CD4-positive, alpha-beta memory T cell (primary cell): ENCODE results near the gene RGL2. TPM values are rescaled to one million over a fixed set of nuclear protein-coding genes. Genes with fewer than 3 reads are reported as not detected.

ENCODE experiments used
- CTCF ChIA-PET: fragments of 350-600 bp; sonication (Branson Sonifier 250); formaldehyde crosslinking; loops from one replicate; lab custom pipeline; 2021; ENCODE audit warnings: inconsistent platforms; ENCODE audit not compliant: partially characterized antibody; lab: Charles Lee
- POLR2A ChIA-PET: fragments of 350-600 bp; sonication (Branson Sonifier 250); formaldehyde crosslinking; loops from one replicate; lab custom pipeline; 2021; ENCODE audit not compliant: partially characterized antibody; lab: Charles Lee
- DNase-seq, 5 donors: peaks; one replicate each; pipeline versions ENCODE4 v3.0.0 to v3.0.0-alpha.2; 2020 to 2022; ENCODE audit warnings: mixed read lengths in 1 of 5
- H3K27ac ChIP-seq: one replicate; pipeline ENCODE4 v1.7.0; 2013; ENCODE audit warnings: low read depth, low read length
- H3K27me3 ChIP-seq: 2 replicates; pipeline ENCODE4 v1.7.0; 2013; ENCODE audit warnings: mild to moderate bottlenecking, low read length, moderate library complexity; ENCODE audit not compliant: insufficient read depth
- H3K36me3 ChIP-seq: 2 replicates; pipeline ENCODE4 v1.7.0; 2013; ENCODE audit warnings: mild to moderate bottlenecking, low read length, moderate library complexity; ENCODE audit not compliant: insufficient read depth
- H3K4me1 ChIP-seq: 2 replicates; pipeline ENCODE4 v1.7.0; 2013; ENCODE audit warnings: mild to moderate bottlenecking, low read length, moderate library complexity; ENCODE audit not compliant: insufficient read depth
- H3K4me3 ChIP-seq, 2 donors: one replicate each; pipeline ENCODE4 v1.7.0; 2013; ENCODE audit warnings: low read length in 2 of 2, mild to moderate bottlenecking in 1 of 2
- H3K9me3 ChIP-seq, 2 donors: one replicate each; pipeline ENCODE4 v1.7.0; 2013; ENCODE audit warnings: low read length in 2 of 2, control low read depth in 1 of 2; ENCODE audit not compliant: control insufficient read depth in 1 of 2
- H3K27ac Mint-ChIP-seq, 7 donors: one replicate each; pipeline ENCODE4 v1.8.0; 2020 to 2021; ENCODE audit warnings: mixed read lengths in 7 of 7, mild to moderate bottlenecking in 6 of 7, inconsistent platforms in 3 of 7, moderate library complexity in 3 of 7
- H3K27me3 Mint-ChIP-seq, 2 donors: one replicate each; pipeline ENCODE4 v1.8.0; 2020 to 2021; ENCODE audit warnings: mixed read lengths in 2 of 2
- H3K36me3 Mint-ChIP-seq, 2 donors: one replicate each; pipeline ENCODE4 v1.8.0; 2020 to 2021; ENCODE audit warnings: mixed read lengths in 2 of 2, inconsistent platforms in 1 of 2, mild to moderate bottlenecking in 1 of 2
- H3K4me1 Mint-ChIP-seq, 4 donors: one replicate each; pipeline ENCODE4 v1.8.0; 2020 to 2021; ENCODE audit warnings: mixed read lengths in 4 of 4, mild to moderate bottlenecking in 1 of 4
- H3K4me3 Mint-ChIP-seq, 8 donors: one replicate each; pipeline ENCODE4 v1.8.0; 2020 to 2021; ENCODE audit warnings: mixed read lengths in 8 of 8, mild to moderate bottlenecking in 7 of 8, moderate library complexity in 6 of 8, inconsistent platforms in 3 of 8
- H3K9me3 Mint-ChIP-seq, 8 donors: one replicate each; pipeline ENCODE4 v1.8.0; 2020 to 2021; ENCODE audit warnings: mixed read lengths in 8 of 8, mild to moderate bottlenecking in 5 of 8, inconsistent platforms in 3 of 8, moderate library complexity in 1 of 8
- intact Hi-C: fragments of 100-400 bp; cut with micrococcal nuclease; formaldehyde crosslinking; loops from one replicate; pipeline ENCODE4 v1.15.1; 2023
- microRNA-seq: library from miRNA; unstranded; fragments of <30 nt; microRNA quantifications from one replicate; pipeline ENCODE4 v1.2.0, GENCODE V29; 2021; ENCODE audit warnings: borderline replicate concordance, borderline number of aligned reads, borderline microRNAs expressed, mixed read lengths
- polyA plus RNA-seq, 2 donors: library from polyadenylated mRNA; unstranded; fragments of 300-500 nt; fragmentation: Illumina TruSeq; gene quantifications; one replicate each; pipeline ENCODE4 v1.2.3, GENCODE V29; 2021
- total RNA-seq, 2 experiments: library from RNA; stranded (reverse); gene quantifications; one replicate each; pipeline ENCODE4 v1.2.3, GENCODE V29; 2021

Gene RGL2
- total and polyA plus RNA-seq, 4 experiments from 2014 or later, result 10.0 to 67.9 (median 39.6) TPM

- Mint-ChIP-seq H3K27me3 (peaks cover 0 to 3% of the 10 kb centered on the region in 2 donors), H3K36me3 (peaks cover 15 to 22% of the 10 kb centered on the region in 2 donors), H3K4me1 (peaks cover 19 to 47% (median 30%) of the 10 kb centered on the region in 4 donors), H3K27ac (peak overlapping the region; percentile 90 to 98 (median 97)), H3K9me3 (no peaks in the 10 kb centered on the region), H3K4me3 (peak overlapping the region; percentile 84 to 95 (median 88))
- no peaks in the 10 kb centered on the region for H3K9me3 ChIP-seq
- H3K27ac ChIP-seq, result peak overlapping the region; percentile 93
- H3K4me1 ChIP-seq, result peaks cover 26% of the 10 kb centered on the region
- ChIA-PET CTCF (interaction anchor here (0.6 to 7.0 kb wide), 36 partner anchors 9 to 265 kb away, joined by 3 to 105 read pairs (median 6); partner anchors contain the start of genes B3GALT4, CUTA, HLA-DPB1 and HSD17B8), POLR2A (interaction anchor here (0.7 to 5.6 kb wide), 38 partner anchors 9 to 988 kb away, joined by 3 to 92 read pairs (median 6); partner anchors contain the start of genes B3GALT4, HLA-DPA1, HMGA1 and HSD17B8)
- H3K36me3 ChIP-seq, result no peaks in the 10 kb centered on the region
- H3K4me3 ChIP-seq, result peak overlapping the region; percentile 49 to 65
- no peaks in the 10 kb centered on the region for H3K27me3 ChIP-seq
- DNase-seq, result peak in 1 of 5 donors; percentile 69
- intact Hi-C loops, result loop anchor here (1.0 kb wide), 3 partner anchors 87 to 234 kb away; no protein-coding TSS in a partner anchor
Measured at GRCh38 chr6:33248643-33248931, 50.2 kb downstream of the RGL2 start.

- peaks cover 15 to 22% of the 10 kb centered on the region in 2 donors for H3K36me3 Mint-ChIP-seq
- H3K9me3 Mint-ChIP-seq, result no peaks in the 10 kb centered on the region
- POLR2A ChIA-PET, result interaction anchor here (0.7 to 5.6 kb wide), 38 partner anchors 9 to 452 kb away, joined by 3 to 92 read pairs (median 6); partner anchors contain the start of genes B3GALT4, CUTA, HLA-DPA1 and HSD17B8
- H3K27me3 Mint-ChIP-seq, result peaks cover 3 to 4% of the 10 kb centered on the region in 2 donors
- Histone ChIP-seq H3K4me3 (peak overlapping the region; percentile 49 to 65), H3K36me3 (no peaks in the 10 kb centered on the region), H3K9me3 (no peaks in the 10 kb centered on the region), H3K27me3 (no peaks in the 10 kb centered on the region), H3K27ac (peak overlapping the region; percentile 93), H3K4me1 (peaks cover 26% of the 10 kb centered on the region)
- intact Hi-C loops, result loop anchor here (1.0 kb wide), 3 partner anchors 87 to 234 kb away; no protein-coding TSS in a partner anchor
- DNase-seq, result peak; percentile 85 to 90 (median 87)
- H3K4me3 Mint-ChIP-seq, result peak overlapping the region; percentile 84 to 95 (median 88)
- H3K27ac Mint-ChIP-seq, result peak overlapping the region; percentile 90 to 98 (median 97)
- H3K4me1 Mint-ChIP-seq, result peaks cover 19 to 46% (median 30%) of the 10 kb centered on the region in 4 donors
- CTCF ChIA-PET, result interaction anchor here (0.6 to 7.0 kb wide), 40 partner anchors 9 to 264 kb away, joined by 3 to 105 read pairs (median 5); partner anchors contain the start of genes B3GALT4, CUTA, HLA-DPB1 and HSD17B8
Measured at GRCh38 chr6:33247977-33248642, 50.6 kb downstream of the RGL2 start.

- Histone ChIP-seq H3K27me3 (no peaks in the 10 kb centered on the region), H3K4me1 (peaks cover 10% of the 10 kb centered on the region), H3K27ac (no peak overlapping the region), H3K36me3 (no peaks in the 10 kb centered on the region), H3K9me3 (no peaks in the 10 kb centered on the region), H3K4me3 (no peak overlapping the region)
- no peaks in the 10 kb centered on the region for H3K9me3 Mint-ChIP-seq
- no peak for DNase-seq
- peaks cover 6 to 15% (median 11%) of the 10 kb centered on the region in 4 donors for H3K4me1 Mint-ChIP-seq
- H3K27ac Mint-ChIP-seq, result no peak overlapping the region
- intact Hi-C loops, result no loop called here
- no peaks in the 10 kb centered on the region for H3K36me3 Mint-ChIP-seq
- CTCF ChIA-PET, result interaction anchor here (0.7 to 1.3 kb wide), 4 partner anchors 28 to 1394 kb away, joined by 3 read pairs; partner anchors contain the start of genes RPS18 and VPS52
- POLR2A ChIA-PET, result no interaction called here
- no peak overlapping the region for H3K4me3 Mint-ChIP-seq
- peaks cover 5 to 12% of the 10 kb centered on the region in 2 donors for H3K27me3 Mint-ChIP-seq
Measured at GRCh38 chr6:33243476-33243875, 55.3 kb downstream of the RGL2 start.

GRCh38 chr6:33241968-33242367 is 56.8 kb downstream of the RGL2 start:
- Mint-ChIP-seq H3K9me3 (no peaks in the 10 kb centered on the region), H3K4me1 (peaks cover 3 to 7% (median 5%) of the 10 kb centered on the region in 4 donors), H3K27ac (peak overlapping the region in 2 of 7 donors; percentile 8 to 19), H3K4me3 (peak overlapping the region in 2 of 8 donors; percentile 4 to 40), H3K27me3 (peaks cover 5 to 12% of the 10 kb centered on the region in 2 donors), H3K36me3 (no peaks in the 10 kb centered on the region)
- ChIA-PET CTCF (no interaction called here), POLR2A (interaction anchor here (0.9 to 1.9 kb wide), 2 partner anchors 33 to 36 kb away, joined by 4 to 8 read pairs; partner anchors contain the start of genes B3GALT4 and RING1)
- H3K27ac ChIP-seq, result no peak overlapping the region
- no peaks in the 10 kb centered on the region for H3K27me3 ChIP-seq
- DNase-seq, result no peak
- H3K36me3 ChIP-seq, result no peaks in the 10 kb centered on the region
- no peak overlapping the region for H3K4me3 ChIP-seq
- H3K9me3 ChIP-seq, result no peaks in the 10 kb centered on the region
- intact Hi-C loops, result no loop called here
- H3K4me1 ChIP-seq, result peaks cover 4% of the 10 kb centered on the region

Small RNAs within 50 kb of the gene (microRNA-seq; reads per million reads assigned to microRNA genes)
- gene MIR6834, result not detected
- gene MIR6873, result not detected

Other genes starting within 250 kb of the RGL2 start
- 10 to 100 TPM; 17.0 to 18.2 TPM for gene HLA-DPA1, start 225.3 kb downstream of the RGL2 start, total RNA-seq
- gene HLA-DPA1, start 225.3 kb downstream of the RGL2 start, polyA plus RNA-seq, result 10 to 100 TPM; 40.0 to 41.6 TPM
- gene HLA-DPB1, start 223.0 kb downstream of the RGL2 start, total RNA-seq, result 10 to 100 TPM; 14.5 to 17.2 TPM
- 10 to 100 TPM; 50.5 to 76.9 TPM for gene HLA-DPB1, start 223.0 kb downstream of the RGL2 start, polyA plus RNA-seq
- gene COL11A2, start 106.5 kb downstream of the RGL2 start, total RNA-seq, result 1 to 10 TPM; 1.2 to 1.6 TPM
- gene COL11A2, start 106.5 kb downstream of the RGL2 start, polyA plus RNA-seq, result under 1 TPM; 0.40 to 0.49 TPM
- gene RXRB, start 98.3 kb downstream of the RGL2 start, total RNA-seq, result 10 to 100 TPM; 89.2 to 94.3 TPM
- 10 to 100 TPM in 1 of 2 donors, 1 to 10 TPM in 1; 5.6 to 11.5 TPM for gene RXRB, start 98.3 kb downstream of the RGL2 start, polyA plus RNA-seq
- gene SLC39A7, start 98.1 kb downstream of the RGL2 start, total RNA-seq, result 10 to 100 TPM; 40.8 to 40.9 TPM
- gene SLC39A7, start 98.1 kb downstream of the RGL2 start, polyA plus RNA-seq, result 10 to 100 TPM; 22.9 to 23.1 TPM
- gene HSD17B8, start 94.3 kb downstream of the RGL2 start, total RNA-seq, result 10 to 100 TPM; 20.2 to 22.3 TPM
- 10 to 100 TPM; 57.4 to 77.3 TPM for gene HSD17B8, start 94.3 kb downstream of the RGL2 start, polyA plus RNA-seq
- 10 to 100 TPM; 36.8 to 38.4 TPM for gene RING1, start 90.4 kb downstream of the RGL2 start, total RNA-seq
- gene RING1, start 90.4 kb downstream of the RGL2 start, polyA plus RNA-seq, result 1 to 10 TPM; 3.4 to 7.8 TPM
- gene VPS52, start 27.1 kb downstream of the RGL2 start, total RNA-seq, result 10 to 100 TPM; 89.4 to 95.7 TPM
- 10 to 100 TPM; 13.4 to 18.6 TPM for gene VPS52, start 27.1 kb downstream of the RGL2 start, polyA plus RNA-seq
- gene RPS18, start 26.9 kb downstream of the RGL2 start, total RNA-seq, result 1,000 to 10,000 TPM; 3,264 to 3,439 TPM
- gene RPS18, start 26.9 kb downstream of the RGL2 start, polyA plus RNA-seq, result 1,000 to 10,000 TPM; 8,832 to 8,968 TPM
- gene B3GALT4, start 21.8 kb downstream of the RGL2 start, total RNA-seq, result 10 to 100 TPM; 43.3 to 46.7 TPM
- 10 to 100 TPM; 22.2 to 30.5 TPM for gene B3GALT4, start 21.8 kb downstream of the RGL2 start, polyA plus RNA-seq
- 10 to 100 TPM; 60.8 to 66.1 TPM for gene WDR46, start 9.7 kb downstream of the RGL2 start, total RNA-seq
- 10 to 100 TPM; 65.8 to 88.9 TPM for gene WDR46, start 9.7 kb downstream of the RGL2 start, polyA plus RNA-seq
- 10 to 100 TPM; 43.6 to 45.5 TPM for gene PFDN6, start 9.3 kb downstream of the RGL2 start, total RNA-seq
- 10 to 100 TPM; 33.1 to 36.7 TPM for gene PFDN6, start 9.3 kb downstream of the RGL2 start, polyA plus RNA-seq
- 100 to 1,000 TPM; 240 to 248 TPM for gene TAPBP, start 15.1 kb upstream of the RGL2 start, total RNA-seq
- gene TAPBP, start 15.1 kb upstream of the RGL2 start, polyA plus RNA-seq, result 100 to 1,000 TPM; 277 to 370 TPM
- gene ZBTB22, start 18.8 kb upstream of the RGL2 start, total RNA-seq, result 10 to 100 TPM; 28.6 to 28.7 TPM
- 10 to 100 TPM; 15.3 to 18.4 TPM for gene ZBTB22, start 18.8 kb upstream of the RGL2 start, polyA plus RNA-seq
- gene DAXX, start 24.0 kb upstream of the RGL2 start, total RNA-seq, result 10 to 100 TPM; 76.4 to 84.7 TPM
- gene DAXX, start 24.0 kb upstream of the RGL2 start, polyA plus RNA-seq, result 100 to 1,000 TPM in 1 of 2 donors, 10 to 100 TPM in 1; 73.1 to 125 TPM
- gene KIFC1, start 92.9 kb upstream of the RGL2 start, total RNA-seq, result under 1 TPM; 0.61 to 0.69 TPM
- gene KIFC1, start 92.9 kb upstream of the RGL2 start, polyA plus RNA-seq, result under 1 TPM in 1 of 2 donors, not detected in 1; 0.54 TPM
- gene PHF1, start 112.1 kb upstream of the RGL2 start, total RNA-seq, result 100 to 1,000 TPM; 220 TPM
- 10 to 100 TPM; 61.2 to 81.8 TPM for gene PHF1, start 112.1 kb upstream of the RGL2 start, polyA plus RNA-seq
- 100 to 1,000 TPM; 210 to 217 TPM for gene CUTA, start 119.2 kb upstream of the RGL2 start, total RNA-seq
- gene CUTA, start 119.2 kb upstream of the RGL2 start, polyA plus RNA-seq, result 100 to 1,000 TPM; 371 to 407 TPM
- 10 to 100 TPM; 47.8 to 48.0 TPM for gene SYNGAP1, start 121.1 kb upstream of the RGL2 start, total RNA-seq
- 1 to 10 TPM in 1 of 2 donors, not detected in 1; 1.9 TPM for gene SYNGAP1, start 121.1 kb upstream of the RGL2 start, polyA plus RNA-seq
- gene ZBTB9, start 155.6 kb upstream of the RGL2 start, total RNA-seq, result 10 to 100 TPM; 12.1 to 12.8 TPM
- gene ZBTB9, start 155.6 kb upstream of the RGL2 start, polyA plus RNA-seq, result 10 to 100 TPM in 1 of 2 donors, 1 to 10 TPM in 1; 5.7 to 11.5 TPM